IMR-90 (cell line): Measurements from ENCODE around the gene SIX5. TPM values are rescaled to one million over a fixed set of nuclear protein-coding genes. Genes with fewer than 3 reads are reported as not detected.

Experiments
- ATAC-seq: fragments of 200-7000 bp; cut with Tn5 transposase; 2 replicates; pipeline ENCODE4 v1.9.1; 2020; ENCODE audit warnings: low read depth, mild to moderate bottlenecking, moderate library complexity
- BruUV-seq: library from RNA; stranded (reverse); fragments of 400-500 nt; replicated peaks from 2 replicates; lab custom pipeline; 2021; lab: Mats Ljungman, UMichigan
- CTCF ChIA-PET: fragments of 300-600 bp; formaldehyde crosslinking; extraction: SDS; loops from one replicate; lab custom pipeline; 2021; ENCODE audit warnings: antibody characterized with exemption; lab: Yijun Ruan, JAX
- POLR2A ChIA-PET: fragments of 300-600 bp; sonication (Branson Sonifier 250); formaldehyde crosslinking; loops from one replicate; lab custom pipeline; 2022; ENCODE audit warnings: antibody characterized with exemption; ENCODE audit not compliant: unreplicated experiment; lab: Charles Lee
- DNase-seq: peaks from one replicate; pipeline ENCODE4 v3.0.0; 2013
- H2AFZ ChIP-seq: replicated peaks from 2 replicates; pipeline ENCODE3; 2013; ENCODE audit warnings: low read length, mild to moderate bottlenecking; ENCODE audit not compliant: poor library complexity
- H2AK5ac ChIP-seq: 2 replicates; pipeline ENCODE4 v1.6.1; 2013; ENCODE audit warnings: low read depth, low read length, inconsistent platforms
- H2AK9ac ChIP-seq: replicated peaks from 2 replicates; pipeline ENCODE3; 2013; ENCODE audit warnings: mild to moderate bottlenecking, low read depth, low read length, moderate library complexity; ENCODE audit not compliant: poor library complexity
- H2BK120ac ChIP-seq: 2 replicates; pipeline ENCODE4 v1.6.1; 2013; ENCODE audit warnings: low read depth, low read length, inconsistent platforms
- H2BK15ac ChIP-seq: 3 replicates; pipeline ENCODE4 v1.6.1; 2013; ENCODE audit warnings: low read depth, low read length, inconsistent platforms
- H2BK20ac ChIP-seq: 2 replicates; pipeline ENCODE4 v1.6.1; 2013; ENCODE audit warnings: low read depth, mild to moderate bottlenecking, inconsistent platforms, low read length, moderate library complexity
- H2BK5ac ChIP-seq: 2 replicates; pipeline ENCODE4 v1.6.1; 2013; ENCODE audit warnings: mild to moderate bottlenecking, low read depth, low read length, inconsistent platforms; ENCODE audit not compliant: poor library complexity, severe bottlenecking
- H3K14ac ChIP-seq: replicated peaks from 2 replicates; pipeline ENCODE4 v1.6.1; 2013; ENCODE audit warnings: low read depth, low read length, inconsistent platforms
- H3K18ac ChIP-seq: 2 replicates; pipeline ENCODE4 v1.6.1; 2013; ENCODE audit warnings: low read depth, low read length, control low read depth
- H3K23ac ChIP-seq: 2 replicates; pipeline ENCODE4 v1.6.1; 2013; ENCODE audit warnings: low read depth, low read length, inconsistent platforms
- H3K27ac ChIP-seq: 2 replicates; pipeline ENCODE4 v1.5.1; 2013; ENCODE audit warnings: mild to moderate bottlenecking, control low read depth, low read length; ENCODE audit not compliant: insufficient read depth
- H3K27me3 ChIP-seq: 2 replicates; pipeline ENCODE4 v1.6.1; 2013; ENCODE audit warnings: low read length; ENCODE audit not compliant: control insufficient read depth, insufficient read depth
- H3K36me3 ChIP-seq: 2 replicates; pipeline ENCODE4 v1.6.1; 2013; ENCODE audit warnings: low read length, mixed read lengths; ENCODE audit not compliant: control insufficient read depth, insufficient read depth
- H3K4ac ChIP-seq: 2 replicates; pipeline ENCODE4 v1.6.1; 2013; ENCODE audit warnings: low read depth, low read length, inconsistent platforms
- H3K4me1 ChIP-seq: 2 replicates; pipeline ENCODE4 v1.6.1; 2013; ENCODE audit warnings: low read length, mixed read lengths; ENCODE audit not compliant: control insufficient read depth, insufficient read depth
- H3K4me2 ChIP-seq: 2 replicates; pipeline ENCODE4 v1.6.1; 2013; ENCODE audit warnings: low read depth, mild to moderate bottlenecking, control low read depth, low read length, moderate library complexity
- H3K4me3 ChIP-seq: 2 replicates; pipeline ENCODE4 v1.5.1; 2013; ENCODE audit warnings: low read depth, mild to moderate bottlenecking, control low read depth, low read length, moderate library complexity; ENCODE audit not compliant: insufficient read depth
- H3K56ac ChIP-seq: 2 replicates; pipeline ENCODE4 v1.6.1; 2013; ENCODE audit warnings: low read length, inconsistent platforms; ENCODE audit not compliant: insufficient read depth; ENCODE audit errors: extremely low read depth
- H3K79me1 ChIP-seq, 2 experiments: 2 replicates each; pipeline ENCODE4 v1.6.1; 2013; ENCODE audit warnings: low read length in 2 of 2, inconsistent platforms in 1 of 2, low read depth in 1 of 2
- H3K9ac ChIP-seq: 2 replicates; pipeline ENCODE4 v1.6.1; 2013; ENCODE audit warnings: low read depth, low read length, control low read depth
- H3K9me1 ChIP-seq: 2 replicates; pipeline ENCODE4 v1.6.1; 2013; ENCODE audit warnings: low read length, inconsistent platforms; ENCODE audit not compliant: insufficient read depth
- H3K9me3 ChIP-seq: 2 replicates; pipeline ENCODE4 v1.6.1; 2013; ENCODE audit warnings: low read length; ENCODE audit not compliant: control insufficient read depth, insufficient read depth
- H4K20me1 ChIP-seq: 2 replicates; pipeline ENCODE4 v1.6.1; 2013; ENCODE audit warnings: low read length, inconsistent platforms; ENCODE audit not compliant: insufficient read depth
- H4K5ac ChIP-seq: 2 replicates; pipeline ENCODE4 v1.6.1; 2013; ENCODE audit warnings: mild to moderate bottlenecking, low read depth, low read length, control low read depth
- H4K8ac ChIP-seq, 2 experiments: 2 replicates each; pipeline ENCODE4 v1.6.1; 2013; ENCODE audit warnings: low read depth in 2 of 2, low read length in 2 of 2, control low read depth in 1 of 2, inconsistent platforms in 1 of 2
- H4K91ac ChIP-seq: 2 replicates; pipeline ENCODE4 v1.6.1; 2013; ENCODE audit warnings: low read depth, low read length, inconsistent platforms; ENCODE audit not compliant: insufficient read depth
- CEBPB ChIP-seq: IDR thresholded peaks from 2 replicates; pipeline ENCODE4 v1.6.1; 2012; ENCODE audit warnings: low read depth, low read length, improper control_type of control experiment
- MAZ ChIP-seq: IDR thresholded peaks from 2 replicates; pipeline ENCODE4 v1.6.1; 2012; ENCODE audit warnings: low read depth, mild to moderate bottlenecking, low read length, improper control_type of control experiment, moderate library complexity, borderline replicate concordance
- MXI1 ChIP-seq: IDR thresholded peaks from 2 replicates; pipeline ENCODE4 v1.6.1; 2012; ENCODE audit warnings: low read depth, mild to moderate bottlenecking, low read length, moderate library complexity, borderline replicate concordance
- NFE2L2 ChIP-seq: fragments of 150-350 bp; IDR thresholded peaks from 2 replicates; pipeline ENCODE4 v1.6.1; 2016; ENCODE audit warnings: low read depth, mild to moderate bottlenecking, low read length
- RCOR1 ChIP-seq: IDR thresholded peaks from 2 replicates; pipeline ENCODE4 v1.6.1; 2012; ENCODE audit warnings: mild to moderate bottlenecking, low read length, improper control_type of control experiment; ENCODE audit not compliant: insufficient replicate concordance
- SMC3 ChIP-seq: fragments of 150-350 bp; IDR thresholded peaks from 2 replicates; pipeline ENCODE4 v1.6.1; 2016; ENCODE audit warnings: low read depth, mild to moderate bottlenecking, antibody characterized with exemption, low read length, moderate library complexity
- WGBS, 2 experiments: methylation state at CpG; one replicate each; pipeline versions ENCODE4 v1.1.5 to v1.1.7; 2013; ENCODE audit warnings: missing lambda C conversion rate in 2 of 2; ENCODE audit not compliant: insufficient read length in 1 of 2; ENCODE audit errors: extremely low coverage in 2 of 2; 5-methylcytosine and 5-hydroxymethylcytosine counted together
- dilution Hi-C: fragments of 300-500 bp; cut with HindIII; formaldehyde crosslinking; loops from one replicate; pipeline ENCODE4 v1.14.3; 2018; ENCODE audit warnings: low sequenced_read_pairs; ENCODE audit not compliant: unreplicated experiment
- in situ Hi-C: fragments of 300-500 bp; cut with MboI; formaldehyde crosslinking; loops from 3 replicates; pipeline ENCODE4 v1.14.3; 2019; ENCODE audit warnings: low sequenced_read_pairs, inconsistent platforms, mixed read lengths
- intact Hi-C: fragments of 100-400 bp; cut with micrococcal nuclease; formaldehyde crosslinking; loops from 2 replicates; pipeline ENCODE4 v1.10.0; 2022
- polyA plus RNA-seq, 3 experiments: library from polyadenylated mRNA; depleted of rRNA; stranded (reverse); fragments of >200 nt; gene quantifications; 2 replicates each; pipeline ENCODE4 v1.2.3, GENCODE V29; 2012; ENCODE audit warnings: low replicate concordance in 1 of 3
- total RNA-seq: library from RNA; depleted of rRNA; stranded (reverse); fragments of >200 nt; gene quantifications from 2 replicates; pipeline ENCODE4 v1.2.3, GENCODE V29; 2012

SIX5 gene
- total and polyA plus RNA-seq, 2 of the 4 experiments (the other 2 are of a cell fraction), result 0.90 to 15.5 TPM

DNA sequence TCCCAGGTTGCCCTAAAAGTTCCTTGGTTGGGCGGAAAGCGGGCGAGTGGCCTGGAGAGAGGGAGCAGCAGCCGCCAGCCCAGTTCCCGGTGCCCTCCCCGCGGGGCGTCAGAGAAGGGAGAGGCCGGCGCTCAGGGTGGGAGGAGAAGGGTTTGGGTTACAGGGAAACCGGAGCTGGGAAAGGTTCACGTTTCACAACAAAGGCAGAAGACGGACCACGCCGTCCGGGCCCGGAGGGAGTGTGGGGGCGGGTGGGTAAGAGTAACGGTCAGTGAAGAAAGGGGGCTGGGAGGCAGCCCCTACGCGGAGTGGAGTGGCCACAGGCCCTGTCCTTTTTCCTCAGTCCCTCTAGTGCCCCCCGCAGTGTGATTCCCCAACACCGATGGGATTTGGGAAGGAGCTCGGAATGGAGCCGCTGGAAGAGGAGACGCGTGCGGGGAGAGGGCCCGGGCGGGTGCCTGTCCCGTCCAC is 1.6 kb downstream of the SIX5 start:
- no TSS peak for BruUV-seq
- ChIA-PET CTCF (interaction anchor here (0.6 to 1.2 kb wide), 3 partner anchors 32 to 222 kb away, joined by 3 to 6 read pairs (median 4); no protein-coding TSS in a partner anchor), POLR2A (interaction anchor here (0.5 to 0.6 kb wide), 3 partner anchors 15 to 37 kb away, joined by 4 to 10 read pairs (median 5); partner anchors contain the start of gene FBXO46)
- ATAC-seq, result peak; percentile 28
- peak overlapping the region; percentile 62; the same call in 1 of the 2 replicates for H3K18ac ChIP-seq
- in situ Hi-C loops (no loop called here), dilution Hi-C loops (no loop called here), intact Hi-C loops (loop anchor here (2.0 kb wide), 1 partner anchor 37 kb away; the partner anchor contains the start of gene FBXO46)
- H3K4me2 ChIP-seq, result peak overlapping the region; percentile 86
- no peaks in the 10 kb centered on the region for H3K27me3 ChIP-seq
- peak overlapping the region; percentile 86 for H4K91ac ChIP-seq
- H3K9me1 ChIP-seq, result no peaks in the 10 kb centered on the region; the same call in 1 of the 2 replicates
- H3K27ac ChIP-seq, result peak overlapping the region; percentile 98
- peak overlapping the region; percentile 85 for H3K4ac ChIP-seq
- H3K79me1 ChIP-seq, result peaks cover 0 to 20% of the 10 kb centered on the region in 2 experiments; a peak in 1 of 4 replicates
- peak overlapping the region; percentile 46; the same call in 1 of the 2 replicates for H4K5ac ChIP-seq
- H4K8ac ChIP-seq, result peak overlapping the region; percentile 15 to 86; a peak in 2 of 4 replicates
- TF ChIP-seq SMC3, result no peak
- TF ChIP-seq MXI1, result peak; percentile 44; the same call in 1 of the 2 replicates
- TF ChIP-seq CEBPB, result peak; percentile 45; the same call in 1 of the 2 replicates
- no peak for TF ChIP-seq NFE2L2
- TF ChIP-seq RCOR1, result no peak
- TF ChIP-seq MAZ, result peak; percentile 87; the same call in 1 of the 2 replicates
- no peaks in the 10 kb centered on the region for H3K9me3 ChIP-seq
- H2BK5ac ChIP-seq, result peak overlapping the region; percentile 97
- WGBS, 2 experiments, result 0% methylated on average over 5 of the region's 31 CpGs; no CpG with 5 or more reads in 1 of the 2 experiments
- H2BK120ac ChIP-seq, result peak overlapping the region; percentile 63; the same call in 1 of the 2 replicates
- peaks cover 12% of the 10 kb centered on the region for H4K20me1 ChIP-seq
- H2BK20ac ChIP-seq, result no peak overlapping the region
- peaks cover 22% of the 10 kb centered on the region for H3K4me1 ChIP-seq
- H2AK5ac ChIP-seq, result peak overlapping the region; percentile 81
- peak; percentile 89 for DNase-seq
- H3K9ac ChIP-seq, result peak overlapping the region; percentile 89
- peak overlapping the region; percentile 88; the same call in 1 of the 2 replicates for H3K14ac ChIP-seq
- H2BK15ac ChIP-seq, result no peak overlapping the region
- peak overlapping the region; percentile 91 for H3K23ac ChIP-seq
- peak overlapping the region; percentile 88 for H2AFZ ChIP-seq
- peak overlapping the region; percentile 62 for H3K4me3 ChIP-seq
- peaks cover 5% of the 10 kb centered on the region; the same call in 1 of the 2 replicates for H3K36me3 ChIP-seq
- H3K56ac ChIP-seq, result peak overlapping the region; percentile 66
- peak overlapping the region; percentile 98 for H2AK9ac ChIP-seq
